HG02981 (cell line): ENCODE data around the gene LILRA5.
"Not testable (repeated sequence)": the region's sequence is repeated elsewhere in the genome, so short reads cannot be mapped to it uniquely, and the experiment has no call there.

Source experiments
- ATAC-seq: cut with Tn5 transposase; IDR thresholded peaks from one replicate; pipeline ENCODE4 v1.9.1; 2021; ENCODE audit warnings: mild to moderate bottlenecking, moderate library complexity; ENCODE audit not compliant: unreplicated experiment

The LILRA5 gene

GRCh38 chr19:54278056-54278455 is 34.9 kb downstream of the LILRA5 start:
- ATAC-seq: not testable (repeated sequence)

- not testable (repeated sequence) for ATAC-seq
These were observed 35.8 kb downstream of the LILRA5 start for GRCh38 chr19:54277111-54277615.

DNA sequence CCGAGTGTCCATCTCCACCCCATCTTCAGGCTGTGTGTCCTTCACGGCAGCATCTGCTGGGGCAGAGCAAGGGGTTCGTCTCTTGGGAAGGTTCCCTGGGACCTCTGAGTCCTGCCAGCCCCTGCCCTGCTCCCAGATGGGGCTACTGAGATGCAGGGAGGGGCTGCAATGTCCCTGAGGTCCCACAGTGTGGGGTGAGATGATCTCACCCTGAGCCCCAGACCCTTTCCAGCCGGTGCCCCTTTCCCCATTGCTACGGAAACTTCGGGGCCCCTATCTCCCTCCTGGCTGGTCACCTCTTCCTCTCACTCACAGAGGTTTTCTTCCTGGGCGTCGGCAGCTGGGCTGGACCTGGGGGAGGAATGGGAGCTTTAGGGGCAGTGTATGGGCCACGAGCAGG is 37.0 kb downstream of the LILRA5 start:
- no peak for ATAC-seq

DNA sequence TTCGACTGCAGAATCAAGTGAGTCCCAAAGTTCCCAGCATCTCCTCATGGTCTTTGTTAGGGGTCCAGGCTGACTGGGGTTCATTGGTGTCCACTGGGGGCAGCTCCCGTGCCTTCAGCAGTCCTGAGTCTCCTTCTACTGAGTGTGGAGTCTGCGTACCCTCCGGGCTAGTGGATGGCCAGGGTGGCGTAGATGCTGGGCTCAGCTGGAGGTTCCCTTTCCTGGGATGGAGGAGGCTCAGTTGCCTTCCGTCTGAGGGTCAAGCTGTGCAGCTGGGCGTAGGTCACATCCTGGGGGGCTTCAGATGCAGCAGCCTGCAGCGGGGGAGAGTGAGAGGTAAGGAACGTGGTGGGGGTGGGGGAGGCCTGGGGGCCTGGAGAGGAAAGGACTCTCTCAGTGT is 38.5 kb downstream of the LILRA5 start:
- ATAC-seq: not testable (repeated sequence)

GRCh38 chr19:54273821-54274220 is 39.1 kb downstream of the LILRA5 start:
- no peak for ATAC-seq

GRCh38 chr19:54272181-54272580 is 40.8 kb downstream of the LILRA5 start:
- not testable (repeated sequence) for ATAC-seq

- ATAC-seq: not testable (repeated sequence)
These were observed 41.4 kb downstream of the LILRA5 start for GRCh38 chr19:54271587-54271986.

DNA sequence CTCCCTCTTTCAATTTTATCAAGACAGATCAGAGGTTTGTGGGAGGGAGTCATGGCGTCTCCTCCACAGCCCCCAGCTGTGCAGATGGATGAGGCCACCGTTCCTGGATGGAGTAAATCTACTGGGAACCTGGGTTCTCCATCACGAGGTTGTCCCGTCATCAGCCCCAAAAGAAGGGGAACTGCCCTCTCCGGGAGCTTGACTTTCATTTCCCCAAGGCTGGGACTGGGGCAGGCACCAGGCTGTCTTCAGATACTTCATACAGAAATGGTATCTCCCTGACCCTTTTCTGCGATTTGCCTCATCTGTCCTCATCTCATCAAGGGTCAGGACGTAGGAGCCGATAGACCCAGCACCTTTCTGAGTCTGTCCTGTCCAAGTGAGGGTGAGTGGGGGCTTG is 41.9 kb downstream of the LILRA5 start:
- no peak for ATAC-seq

- no peak for ATAC-seq
These were observed 44.0 kb downstream of the LILRA5 start for GRCh38 chr19:54268936-54269335.

DNA sequence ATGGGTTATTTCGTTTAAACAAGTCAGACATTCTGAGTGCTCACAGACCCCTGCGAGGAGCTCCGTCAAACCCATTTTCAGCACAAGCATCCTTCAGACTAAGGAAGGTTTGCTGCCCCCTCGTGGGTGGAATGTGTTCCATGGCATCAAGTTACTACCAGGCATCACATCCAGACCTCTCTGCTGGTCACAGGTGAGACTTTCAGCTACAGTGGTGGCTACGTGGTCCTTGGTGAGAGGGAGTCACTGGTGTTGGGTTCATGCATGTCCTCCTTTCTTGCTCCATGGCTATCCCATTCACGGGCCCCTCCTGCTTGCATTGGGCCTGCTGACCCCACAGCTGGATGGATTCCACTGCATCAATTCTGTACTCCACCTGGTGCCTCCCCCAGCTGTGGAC is 46.8 kb downstream of the LILRA5 start:
- no peak for ATAC-seq

DNA sequence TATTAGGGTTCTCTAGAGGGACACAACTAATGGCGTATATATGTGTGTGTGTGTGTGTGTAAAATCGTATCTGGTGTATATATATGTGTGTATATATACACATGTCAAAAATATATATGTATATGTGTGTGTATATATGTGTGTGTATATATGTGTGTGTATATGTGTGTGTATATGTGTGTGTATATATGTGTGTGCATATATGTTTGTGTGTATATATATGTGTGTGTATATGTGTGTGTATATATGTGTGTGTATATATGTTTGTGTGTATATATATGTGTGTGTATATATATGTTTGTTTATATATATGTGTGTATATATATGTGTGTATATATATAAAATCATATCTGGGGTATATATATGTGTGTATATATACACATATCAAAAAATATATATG is 50.5 kb downstream of the LILRA5 start:
- ATAC-seq: no peak

DNA sequence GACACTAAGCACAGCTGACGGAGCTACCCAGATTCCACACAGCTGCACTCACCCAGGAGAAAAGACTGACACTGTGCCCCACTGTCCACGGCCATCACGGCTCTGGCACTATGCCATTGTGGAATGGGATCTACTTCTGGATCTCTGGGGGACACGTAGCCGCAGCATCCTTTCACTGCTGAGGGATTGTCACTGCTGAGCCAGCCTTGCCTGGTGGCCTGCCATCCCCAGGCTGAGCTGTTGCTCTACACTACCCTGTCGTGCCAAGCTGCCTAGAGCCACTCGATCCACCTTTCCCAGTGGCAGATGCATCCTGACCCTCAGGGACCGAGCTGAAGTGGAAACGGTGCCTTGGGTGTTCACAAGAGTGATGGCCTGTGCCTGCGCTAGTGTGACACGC is 50.9 kb downstream of the LILRA5 start:
- no peak for ATAC-seq

- ATAC-seq: no peak
These were observed 55.9 kb downstream of the LILRA5 start, which contains the start of gene LILRB5 for GRCh38 chr19:54257116-54257480. Gene LILRB5, minus strand, starts transcription at chr19:54257273. Its CDS starts 80 bp downstream, at chr19:54257193.
